Tibial nerve (tissue), 4 donors: ENCODE measurements around the gene TFAP2E. TPM values are rescaled to one million over a fixed set of nuclear protein-coding genes. Genes with fewer than 3 reads are reported as not detected.

Experiments used
- DNase-seq, 2 donors: peaks; one replicate each; pipeline ENCODE4 v3.0.0-alpha.2; 2019; ENCODE audit warnings: low spot score in 2 of 2
- H3K27ac ChIP-seq, 4 donors: fragments of 200-600 bp; sonication (generic) in 3 of 4; one replicate each; pipeline ENCODE4 v1.5.1; 2017 to 2019; ENCODE audit warnings: mild to moderate bottlenecking in 1 of 4
- H3K27me3 ChIP-seq, 2 donors: fragments of 200-600 bp; sonication (generic) in 1 of 2; one replicate each; pipeline versions ENCODE4 v1.5.1 to v1.6.0; 2017 to 2019
- H3K36me3 ChIP-seq, 3 donors: fragments of 200-600 bp; sonication (generic); one replicate each; pipeline ENCODE4 v1.5.1; 2018 to 2019
- H3K4me1 ChIP-seq, 4 donors: fragments of 200-600 bp; sonication (generic) in 3 of 4; one replicate each; pipeline ENCODE4 v1.5.1; 2017 to 2019
- H3K4me3 ChIP-seq, 4 donors: fragments of 200-600 bp; sonication (generic) in 3 of 4; one replicate each; pipeline ENCODE4 v1.5.1; 2017 to 2019; ENCODE audit warnings: mild to moderate bottlenecking in 1 of 4, moderate library complexity in 1 of 4
- H3K9me3 ChIP-seq, 4 donors: fragments of 200-600 bp; sonication (generic) in 3 of 4; one replicate each; pipeline ENCODE4 v1.5.1; 2017 to 2019
- EP300 ChIP-seq, 2 donors: sonication (generic); formaldehyde crosslinking; IDR thresholded peaks; one replicate each; pipeline ENCODE4 v1.6.1; 2017; ENCODE audit warnings: antibody characterized with exemption in 2 of 2, mild to moderate bottlenecking in 1 of 2
- POLR2A ChIP-seq, 2 donors: fragments of 450-650 bp; IDR thresholded peaks; one replicate each; pipeline ENCODE4 v1.6.1; 2017; ENCODE audit warnings: antibody characterized with exemption in 2 of 2, mild to moderate bottlenecking in 2 of 2, moderate library complexity in 2 of 2
- WGBS, 2 donors: methylation state at CpG; one replicate each; pipeline ENCODE4 v1.1.5; 2018; 5-methylcytosine and 5-hydroxymethylcytosine counted together
- total RNA-seq, 4 donors: library from RNA; depleted of rRNA; stranded (reverse); fragments of >200 nt; gene quantifications; one replicate each; pipeline ENCODE4 v1.1.0, GENCODE V29; 2016
- TF ChIP-seq, protein P1 (sequence below), 5 experiments: fragments of 200-600 bp in 3 of 5; fragments of 450-650 bp in 2 of 5; sonication (generic) in 3 of 5; IDR thresholded peaks; one replicate each; pipeline ENCODE4 v1.5.1; 2016 to 2019; ENCODE audit warnings: antibody characterized with exemption in 5 of 5, mild to moderate bottlenecking in 3 of 5, moderate library complexity in 2 of 5

TFAP2E gene
- total RNA-seq, 4 donors from 2014 or later = 0.44 to 3.3 (median 1.2) TPM

DNA sequence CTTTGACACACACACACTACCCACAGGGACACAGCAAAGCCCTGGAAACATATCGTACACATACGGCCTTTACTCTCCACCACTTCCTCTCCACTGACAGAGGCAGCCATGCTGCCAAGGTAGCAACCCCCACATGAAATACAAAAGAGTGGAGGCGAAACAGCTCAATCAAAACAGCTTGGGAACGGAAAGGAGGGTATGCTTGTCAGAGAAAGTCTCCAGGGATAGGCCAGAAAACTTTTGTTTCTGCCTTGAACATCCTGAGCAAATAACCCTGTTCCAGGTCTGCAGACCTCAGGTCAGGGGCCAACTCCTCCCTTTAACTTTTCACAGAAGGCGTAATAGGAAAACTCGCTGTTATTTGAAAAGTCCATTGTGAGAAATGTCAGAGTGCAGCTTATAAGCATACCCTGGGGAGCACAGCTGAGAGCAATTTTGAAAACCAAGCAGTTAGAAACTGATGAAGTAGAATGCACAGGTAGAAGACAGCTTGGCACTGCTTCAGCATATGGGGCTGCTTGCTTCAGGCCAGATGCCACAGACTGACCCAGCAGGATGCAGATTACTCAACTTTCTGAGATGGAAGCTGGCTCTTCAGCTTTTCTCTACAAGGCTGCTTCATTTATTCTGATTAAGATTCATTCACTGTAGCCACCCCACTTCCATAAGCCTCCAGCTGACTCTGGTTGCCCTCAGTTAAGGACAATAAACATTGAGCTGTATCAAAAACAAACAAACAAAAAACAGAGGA is 33.9 kb upstream of the TFAP2E start:
- Histone ChIP-seq H3K9me3 (no peaks in the 10 kb centered on the region), H3K27ac (peak overlapping the region in 3 of 4 donors; percentile 44 to 83 (median 67)), H3K27me3 (no peaks in the 10 kb centered on the region), H3K4me1 (peaks cover 0 to 84% (median 46%) of the 10 kb centered on the region in 4 donors), H3K36me3 (no peaks in the 10 kb centered on the region), H3K4me3 (no peak overlapping the region)
- TF ChIP-seq, protein P1, sequence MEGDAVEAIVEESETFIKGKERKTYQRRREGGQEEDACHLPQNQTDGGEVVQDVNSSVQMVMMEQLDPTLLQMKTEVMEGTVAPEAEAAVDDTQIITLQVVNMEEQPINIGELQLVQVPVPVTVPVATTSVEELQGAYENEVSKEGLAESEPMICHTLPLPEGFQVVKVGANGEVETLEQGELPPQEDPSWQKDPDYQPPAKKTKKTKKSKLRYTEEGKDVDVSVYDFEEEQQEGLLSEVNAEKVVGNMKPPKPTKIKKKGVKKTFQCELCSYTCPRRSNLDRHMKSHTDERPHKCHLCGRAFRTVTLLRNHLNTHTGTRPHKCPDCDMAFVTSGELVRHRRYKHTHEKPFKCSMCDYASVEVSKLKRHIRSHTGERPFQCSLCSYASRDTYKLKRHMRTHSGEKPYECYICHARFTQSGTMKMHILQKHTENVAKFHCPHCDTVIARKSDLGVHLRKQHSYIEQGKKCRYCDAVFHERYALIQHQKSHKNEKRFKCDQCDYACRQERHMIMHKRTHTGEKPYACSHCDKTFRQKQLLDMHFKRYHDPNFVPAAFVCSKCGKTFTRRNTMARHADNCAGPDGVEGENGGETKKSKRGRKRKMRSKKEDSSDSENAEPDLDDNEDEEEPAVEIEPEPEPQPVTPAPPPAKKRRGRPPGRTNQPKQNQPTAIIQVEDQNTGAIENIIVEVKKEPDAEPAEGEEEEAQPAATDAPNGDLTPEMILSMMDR (IDR thresholded peaks at IDR 0.05) = no peak
- TF ChIP-seq POLR2A (IDR thresholded peaks at IDR 0.05) (no peak), EP300 (IDR thresholded peaks at IDR 0.05) (no peak)
- no peak for DNase-seq
- 39 to 56% methylated on average over 6 of the region's 6 CpGs for WGBS, 2 donors

DNA sequence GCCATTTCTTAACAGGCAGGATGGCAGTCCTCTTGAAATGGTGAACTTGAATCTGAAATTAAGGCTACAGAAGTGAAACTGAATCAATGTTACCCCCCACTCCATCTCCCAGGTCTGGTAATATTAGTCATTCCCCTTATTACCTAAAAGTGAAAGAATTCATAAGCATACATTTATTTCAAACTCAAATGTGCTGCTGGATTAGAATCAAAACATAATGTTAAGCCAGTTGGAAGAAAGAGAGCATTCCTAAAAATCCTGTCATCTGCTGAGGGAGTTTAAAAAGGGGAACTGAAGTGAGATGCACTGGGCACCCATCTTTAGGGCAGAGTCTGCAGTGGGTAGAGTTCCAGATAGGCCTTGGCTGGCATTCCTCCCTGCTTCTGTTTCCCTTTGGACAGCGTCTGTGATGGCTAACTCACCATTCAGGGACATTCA is 33.3 kb upstream of the TFAP2E start:
- no peaks in the 10 kb centered on the region for H3K27me3 ChIP-seq
- WGBS, 2 donors = 15 to 19% methylated on average over 1 of the region's 1 CpG
- H3K9me3 ChIP-seq = no peaks in the 10 kb centered on the region
- TF ChIP-seq, protein P1 (IDR thresholded peaks at IDR 0.05) = no peak
- TF ChIP-seq POLR2A (IDR thresholded peaks at IDR 0.05) (no peak), EP300 (IDR thresholded peaks at IDR 0.05) (no peak)
- DNase-seq = no peak
- H3K4me3 ChIP-seq = no peak overlapping the region
- no peaks in the 10 kb centered on the region for H3K36me3 ChIP-seq
- H3K4me1 ChIP-seq = peaks cover 0 to 85% (median 48%) of the 10 kb centered on the region in 4 donors
- peak overlapping the region in 2 of 4 donors; percentile 67 to 83 for H3K27ac ChIP-seq

DNA sequence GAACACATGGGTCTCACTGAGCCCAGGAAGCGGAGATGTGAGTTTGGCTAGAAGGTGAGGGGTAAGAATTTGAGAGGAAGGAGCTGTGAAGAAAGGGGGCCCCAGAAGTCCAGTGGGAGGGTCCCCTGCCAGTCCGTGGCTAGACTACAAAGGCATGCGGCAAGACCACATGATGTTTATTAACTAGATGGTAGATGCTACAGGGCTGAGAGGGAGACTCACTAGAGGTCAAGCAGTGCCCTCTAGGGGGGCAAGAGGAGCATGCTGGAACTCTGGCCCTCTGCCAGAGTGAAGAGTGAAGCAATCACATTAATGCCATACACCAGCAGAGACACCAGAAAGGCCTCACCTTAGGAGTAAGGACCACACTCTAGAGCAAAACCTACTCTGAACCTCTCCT is 28.1 kb upstream of the TFAP2E start:
- Histone ChIP-seq H3K36me3 (peaks cover 0 to 11% (median 0%) of the 10 kb centered on the region in 3 donors), H3K9me3 (no peaks in the 10 kb centered on the region), H3K4me3 (no peak overlapping the region), H3K4me1 (peaks cover 0 to 59% (median 24%) of the 10 kb centered on the region in 4 donors), H3K27me3 (no peaks in the 10 kb centered on the region), H3K27ac (peak overlapping the region in 3 of 4 donors; percentile 13 to 27 (median 14))
- peak in 1 of 2 donors; percentile 48 for DNase-seq
- no peak for TF ChIP-seq POLR2A (IDR thresholded peaks at IDR 0.05)
- TF ChIP-seq, protein P1 (IDR thresholded peaks at IDR 0.05) = peak in 4 of 5 experiments; percentile 15 to 36 (median 32)
- WGBS, 2 donors = 35 to 58% methylated on average over 3 of the region's 3 CpGs

DNA sequence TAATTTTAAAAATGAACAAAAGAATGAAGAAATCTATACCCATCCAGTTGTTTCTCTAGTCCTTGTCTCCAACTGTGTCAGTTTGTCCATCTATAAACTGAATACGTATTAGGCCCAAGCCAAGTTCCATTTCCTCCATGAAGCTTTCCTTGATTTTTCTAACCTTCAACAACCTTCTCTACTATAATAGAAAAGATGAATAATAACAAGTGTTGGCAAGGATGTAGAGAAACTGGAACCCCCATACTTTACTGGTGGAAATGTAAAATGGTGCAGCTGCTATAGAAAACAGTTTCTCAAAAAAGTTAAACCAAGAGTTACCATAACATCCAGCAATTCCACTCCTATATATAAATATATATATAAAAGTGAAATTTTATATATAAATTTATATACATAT is 26.5 kb upstream of the TFAP2E start:
- Histone ChIP-seq H3K4me3 (no peak overlapping the region), H3K36me3 (peaks cover 0 to 22% (median 0%) of the 10 kb centered on the region in 3 donors), H3K9me3 (no peaks in the 10 kb centered on the region), H3K27me3 (no peaks in the 10 kb centered on the region), H3K27ac (no peak overlapping the region), H3K4me1 (peaks cover 0 to 51% (median 12%) of the 10 kb centered on the region in 4 donors)
- 98 to 100% methylated on average over 1 of the region's 1 CpG for WGBS, 2 donors
- DNase-seq = no peak
- TF ChIP-seq POLR2A (IDR thresholded peaks at IDR 0.05) (no peak), EP300 (IDR thresholded peaks at IDR 0.05) (no peak)
- TF ChIP-seq, protein P1 (IDR thresholded peaks at IDR 0.05) = no peak

DNA sequence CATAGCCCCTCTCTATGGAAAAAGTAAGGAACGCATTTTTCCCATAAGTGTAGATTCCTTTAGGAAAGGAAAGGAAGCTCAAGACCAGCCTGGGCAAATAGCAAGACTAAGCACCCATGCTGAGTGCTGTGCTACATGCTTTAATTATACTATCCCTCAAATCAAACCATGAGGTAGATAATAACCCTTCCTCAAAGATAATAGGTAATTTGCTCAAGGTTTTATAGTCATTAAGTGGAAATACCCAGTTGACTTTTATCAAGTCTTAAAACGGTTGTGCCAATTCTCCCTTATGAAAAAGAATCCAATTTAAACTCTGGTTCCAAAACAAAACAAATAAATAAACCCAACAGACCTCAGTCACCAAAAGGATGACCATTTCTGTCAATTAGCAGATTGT is 19.3 kb upstream of the TFAP2E start:
- no peaks in the 10 kb centered on the region for H3K27me3 ChIP-seq
- no peak for DNase-seq
- H3K4me1 ChIP-seq = peaks cover 0 to 59% (median 30%) of the 10 kb centered on the region in 4 donors
- H3K36me3 ChIP-seq = peaks cover 0 to 37% (median 6%) of the 10 kb centered on the region in 3 donors
- no peaks in the 10 kb centered on the region for H3K9me3 ChIP-seq
- TF ChIP-seq EP300 (IDR thresholded peaks at IDR 0.05) = no peak
- TF ChIP-seq POLR2A (IDR thresholded peaks at IDR 0.05) = no peak
- TF ChIP-seq, protein P1 (IDR thresholded peaks at IDR 0.05) = no peak
- H3K27ac ChIP-seq = peak overlapping the region in 2 of 4 donors; percentile 46 to 98
- no peak overlapping the region for H3K4me3 ChIP-seq
- WGBS, 2 donors = 51 to 58% methylated on average over 2 of the region's 2 CpGs
